Smooth muscle cell (in vitro differentiated cells): ENCODE data around the gene MRPL23. TPM values are rescaled to one million over a fixed set of nuclear protein-coding genes. Genes with fewer than 3 reads are reported as not detected.

Experiments used
- DNase-seq: peaks from one replicate; lab custom pipeline; 2025; ENCODE audit not compliant: unreplicated experiment; lab: John Stamatoyannopoulos, UW
- H2AFZ ChIP-seq: fragments of 200-600 bp; sonication (generic); 2 replicates; pipeline ENCODE4 v1.6.0; 2016; ENCODE audit warnings: antibody characterized with exemption, low read depth, mild to moderate bottlenecking
- H3F3A ChIP-seq: fragments of 200-600 bp; sonication (generic); 2 replicates; pipeline ENCODE4 v1.6.0; 2017; ENCODE audit warnings: antibody characterized with exemption, low read depth
- H3K27ac ChIP-seq: fragments of 200-600 bp; sonication (generic); 2 replicates; pipeline ENCODE4 v1.5.1; 2016; ENCODE audit warnings: low read depth, mild to moderate bottlenecking
- H3K27me3 ChIP-seq: fragments of 200-600 bp; sonication (generic); 2 replicates; pipeline ENCODE4 v1.6.1; 2016; ENCODE audit warnings: low read depth, mild to moderate bottlenecking
- H3K36me3 ChIP-seq: fragments of 200-600 bp; sonication (generic); 2 replicates; pipeline ENCODE4 v1.5.1; 2016; ENCODE audit warnings: low read depth
- H3K4me1 ChIP-seq: fragments of 200-600 bp; sonication (generic); 2 replicates; pipeline ENCODE4 v1.5.1; 2016; ENCODE audit warnings: low read depth
- H3K4me2 ChIP-seq: fragments of 200-600 bp; sonication (generic); 2 replicates; pipeline ENCODE4 v1.6.0; 2016; ENCODE audit warnings: mild to moderate bottlenecking
- H3K4me3 ChIP-seq: fragments of 200-600 bp; sonication (generic); 2 replicates; pipeline ENCODE4 v1.5.1; 2016; ENCODE audit warnings: mild to moderate bottlenecking
- H3K79me2 ChIP-seq: fragments of 200-600 bp; sonication (generic); 2 replicates; pipeline ENCODE4 v1.6.0; 2016; ENCODE audit warnings: low read depth, mild to moderate bottlenecking
- H3K9ac ChIP-seq: fragments of 200-600 bp; sonication (generic); 2 replicates; pipeline ENCODE4 v1.6.0; 2016; ENCODE audit warnings: low read depth
- H3K9me3 ChIP-seq: fragments of 200-600 bp; sonication (generic); replicated peaks from 2 replicates; pipeline ENCODE4 v1.5.1; 2016; ENCODE audit warnings: low read depth
- H4K20me1 ChIP-seq: fragments of 200-600 bp; sonication (generic); 2 replicates; pipeline ENCODE4 v1.6.0; 2016; ENCODE audit warnings: low read depth
- WGBS: methylation state at CpG from one replicate; pipeline ENCODE4 v1.1.7; 2016; ENCODE audit warnings: low lambda C conversion rate; 5-methylcytosine and 5-hydroxymethylcytosine counted together
- polyA plus RNA-seq: library from polyadenylated mRNA; unstranded; fragments of >200 nt; fragmentation: Nextera tagmentation; extraction: Ambion mirVana; gene quantifications from 2 replicates; pipeline ENCODE4 v1.2.1, GENCODE V29; 2016
- total RNA-seq: library from RNA; depleted of rRNA; stranded (reverse); fragments of >200 nt; gene quantifications from 2 replicates; pipeline ENCODE4 v1.2.3, GENCODE V29; 2014
- TF ChIP-seq, protein P1 (sequence below): fragments of 200-600 bp; sonication (generic); IDR thresholded peaks from 2 replicates; pipeline ENCODE4 v1.5.1; 2017; ENCODE audit warnings: borderline replicate concordance, mild to moderate bottlenecking, antibody characterized with exemption; ENCODE audit not compliant: insufficient read depth, poor library complexity, severe bottlenecking

MRPL23 gene
- total and polyA plus RNA-seq, 2 experiments from 2014 or later = 38.8 to 51.6 TPM

DNA sequence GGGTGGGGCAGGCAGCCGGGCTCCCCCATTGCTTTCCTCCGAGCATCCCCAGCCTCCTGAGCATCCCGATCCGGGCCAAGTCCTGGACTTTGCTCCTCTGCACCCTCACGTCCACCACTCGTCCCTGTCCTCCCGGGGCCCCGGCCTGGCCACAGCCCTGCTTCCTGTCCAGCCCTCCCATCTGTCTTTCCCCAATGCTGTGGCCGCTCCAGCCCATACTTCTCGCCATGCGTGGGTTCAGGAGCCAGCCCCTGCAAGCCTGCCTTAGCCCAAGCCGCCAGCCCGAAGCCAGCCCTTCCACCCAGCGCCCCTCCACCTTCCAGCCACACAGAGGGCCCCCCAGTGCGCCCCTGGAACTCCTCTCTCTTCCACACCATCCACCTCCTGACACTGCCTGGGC lies 23.8 kb downstream of the MRPL23 start:
- Histone ChIP-seq H4K20me1 (no peaks in the 10 kb centered on the region), H3K4me3 (no peak overlapping the region), H3F3A (no peaks in the 10 kb centered on the region), H3K9me3 (no peaks in the 10 kb centered on the region), H3K27me3 (no peaks in the 10 kb centered on the region), H3K36me3 (no peaks in the 10 kb centered on the region), H3K4me2 (no peak overlapping the region), H3K79me2 (no peaks in the 10 kb centered on the region), H3K4me1 (no peaks in the 10 kb centered on the region), H2AFZ (no peak overlapping the region), H3K9ac (no peak overlapping the region), H3K27ac (no peak overlapping the region)
- DNase-seq = no peak
- TF ChIP-seq, protein P1, sequence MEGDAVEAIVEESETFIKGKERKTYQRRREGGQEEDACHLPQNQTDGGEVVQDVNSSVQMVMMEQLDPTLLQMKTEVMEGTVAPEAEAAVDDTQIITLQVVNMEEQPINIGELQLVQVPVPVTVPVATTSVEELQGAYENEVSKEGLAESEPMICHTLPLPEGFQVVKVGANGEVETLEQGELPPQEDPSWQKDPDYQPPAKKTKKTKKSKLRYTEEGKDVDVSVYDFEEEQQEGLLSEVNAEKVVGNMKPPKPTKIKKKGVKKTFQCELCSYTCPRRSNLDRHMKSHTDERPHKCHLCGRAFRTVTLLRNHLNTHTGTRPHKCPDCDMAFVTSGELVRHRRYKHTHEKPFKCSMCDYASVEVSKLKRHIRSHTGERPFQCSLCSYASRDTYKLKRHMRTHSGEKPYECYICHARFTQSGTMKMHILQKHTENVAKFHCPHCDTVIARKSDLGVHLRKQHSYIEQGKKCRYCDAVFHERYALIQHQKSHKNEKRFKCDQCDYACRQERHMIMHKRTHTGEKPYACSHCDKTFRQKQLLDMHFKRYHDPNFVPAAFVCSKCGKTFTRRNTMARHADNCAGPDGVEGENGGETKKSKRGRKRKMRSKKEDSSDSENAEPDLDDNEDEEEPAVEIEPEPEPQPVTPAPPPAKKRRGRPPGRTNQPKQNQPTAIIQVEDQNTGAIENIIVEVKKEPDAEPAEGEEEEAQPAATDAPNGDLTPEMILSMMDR = no peak
- WGBS = no CpG with 5 or more reads among the region's 15 CpGs

DNA sequence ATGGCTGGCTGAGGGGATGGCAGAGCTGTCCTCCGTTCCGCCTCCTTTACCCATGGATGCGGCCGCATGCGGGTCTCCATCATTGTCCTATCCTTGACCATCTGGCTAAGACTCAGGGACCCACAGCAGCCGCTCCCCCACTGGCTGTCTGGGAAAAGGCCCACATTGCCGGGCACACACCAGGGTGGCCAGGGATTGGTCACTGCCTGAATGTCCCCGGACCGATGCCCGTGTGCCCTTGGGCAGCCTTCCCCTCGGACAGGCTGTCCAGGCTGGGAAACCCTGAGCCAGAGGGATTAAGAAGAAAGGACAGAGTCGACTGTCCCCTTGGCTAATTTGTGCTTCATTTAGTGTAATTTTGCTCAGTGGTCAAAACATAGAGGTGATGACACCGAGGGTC lies 28.1 kb downstream of the MRPL23 start:
- no peaks in the 10 kb centered on the region for H3K9me3 ChIP-seq
- no peak for DNase-seq
- no CpG with 5 or more reads among the region's 13 CpGs for WGBS
- no peaks in the 10 kb centered on the region for H3K27me3 ChIP-seq
- H2AFZ ChIP-seq = no peak overlapping the region
- no peak overlapping the region for H3K4me2 ChIP-seq
- no peaks in the 10 kb centered on the region for H3K36me3 ChIP-seq
- TF ChIP-seq, protein P1 = no peak
- no peaks in the 10 kb centered on the region for H3F3A ChIP-seq
- H3K79me2 ChIP-seq = no peaks in the 10 kb centered on the region
- H3K9ac ChIP-seq = no peak overlapping the region
- no peaks in the 10 kb centered on the region for H4K20me1 ChIP-seq
- H3K27ac ChIP-seq = no peak overlapping the region
- no peak overlapping the region for H3K4me3 ChIP-seq
- no peaks in the 10 kb centered on the region for H3K4me1 ChIP-seq

DNA sequence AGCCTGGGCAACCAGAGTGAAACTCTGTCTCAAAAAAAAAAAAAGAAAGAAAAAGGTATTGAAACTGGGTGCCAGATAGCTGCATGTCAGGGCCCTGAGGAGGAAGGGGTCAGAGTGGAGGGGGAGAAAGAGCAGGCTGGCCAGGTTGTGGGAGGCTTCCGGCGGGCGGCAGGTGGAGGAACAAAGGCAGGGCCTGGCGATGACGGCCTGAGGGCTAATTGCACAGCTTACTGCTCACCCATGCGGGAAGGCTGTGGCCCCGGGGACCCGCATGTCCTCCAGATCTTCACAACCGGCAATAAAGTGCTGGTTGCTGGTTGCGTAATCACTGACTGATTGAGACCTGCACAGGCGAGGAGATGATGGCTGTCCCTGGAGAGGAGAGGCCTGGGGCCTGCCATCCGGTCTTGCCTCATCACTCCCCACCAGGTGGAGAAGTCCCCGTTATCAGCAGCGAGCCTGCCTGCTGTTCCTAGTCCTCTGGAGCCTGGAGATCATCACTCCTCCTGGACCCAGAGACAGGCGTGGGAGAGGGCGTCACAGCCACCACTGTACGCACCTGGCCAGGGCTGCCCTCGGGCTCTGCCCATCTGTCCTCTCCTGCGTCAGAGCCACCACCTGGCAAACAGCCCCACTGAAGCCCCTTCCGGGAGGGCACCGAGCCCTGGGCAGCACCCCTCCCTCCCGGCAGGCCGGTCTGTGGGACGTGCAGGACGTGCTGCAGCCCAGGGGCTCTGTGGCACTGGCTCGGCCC lies 31.8 kb downstream of the MRPL23 start:
- Histone ChIP-seq H3K79me2 (no peaks in the 10 kb centered on the region), H3K36me3 (no peaks in the 10 kb centered on the region), H4K20me1 (no peaks in the 10 kb centered on the region)

More for the DNA sequence above, 31.8 kb downstream of the MRPL23 start:
- TF ChIP-seq, protein P1 = no peak
- Histone ChIP-seq H3K4me1 (no peaks in the 10 kb centered on the region), H3K9me3 (no peaks in the 10 kb centered on the region), H3K27ac (no peak overlapping the region), H3K4me3 (no peak overlapping the region), H3F3A (no peaks in the 10 kb centered on the region), H3K27me3 (no peaks in the 10 kb centered on the region), H3K4me2 (no peak overlapping the region), H3K9ac (no peak overlapping the region), H2AFZ (no peak overlapping the region)
- no CpG with 5 or more reads among the region's 26 CpGs for WGBS
- DNase-seq = no peak
